WTC11 (cell line): Measurements from ENCODE around the gene LRRC1. TPM values are rescaled to one million over a fixed set of nuclear protein-coding genes. Genes with fewer than 3 reads are reported as not detected.

ENCODE experiments used
- ATAC-seq: fragments of 200-7000 bp; cut with Tn5 transposase; 2 replicates; pipeline ENCODE4 v1.10.0; 2021; ENCODE audit warnings: mild to moderate bottlenecking, moderate library complexity
- CTCF ChIA-PET: fragments of 300-600 bp; sonication (Branson Sonifier 250); formaldehyde crosslinking; loops from one replicate; lab custom pipeline; 2021; ENCODE audit warnings: antibody characterized with exemption; lab: Charles Lee
- POLR2A ChIA-PET: fragments of 350-600 bp; sonication (Branson Sonifier 250); formaldehyde crosslinking; loops from one replicate; lab custom pipeline; 2021; ENCODE audit warnings: antibody characterized with exemption; lab: Charles Lee
- DNase-seq: peaks from one replicate; pipeline ENCODE4 v3.0.0; 2021; ENCODE audit warnings: low spot score
- H3K27ac Mint-ChIP-seq: 2 replicates; pipeline ENCODE4 v1.8.0; 2021; ENCODE audit warnings: mixed read lengths
- H3K27me3 Mint-ChIP-seq: 2 replicates; pipeline ENCODE4 v1.8.0; 2021; ENCODE audit warnings: low read depth, mild to moderate bottlenecking, moderate library complexity, mixed read lengths
- H3K36me3 Mint-ChIP-seq: 2 replicates; pipeline ENCODE4 v1.8.0; 2021; ENCODE audit warnings: mixed read lengths
- H3K4me1 Mint-ChIP-seq: 2 replicates; pipeline ENCODE4 v1.8.0; 2022; ENCODE audit warnings: mixed read lengths
- H3K4me3 Mint-ChIP-seq: 2 replicates; pipeline ENCODE4 v1.8.0; 2021; ENCODE audit warnings: mild to moderate bottlenecking, moderate library complexity, mixed read lengths
- H3K9me3 Mint-ChIP-seq: 2 replicates; pipeline ENCODE4 v1.8.0; 2021; ENCODE audit warnings: mixed read lengths
- ATF1 ChIP-seq: sonication (generic); formaldehyde crosslinking; IDR thresholded peaks from 2 replicates; pipeline ENCODE4 v1.8.1; 2023; ENCODE audit warnings: mild to moderate bottlenecking, moderate library complexity, missing genetic modification reagents
- ATF2 ChIP-seq: sonication (generic); formaldehyde crosslinking; IDR thresholded peaks from 2 replicates; pipeline ENCODE4 v1.8.1; 2022; ENCODE audit warnings: low read depth, missing genetic modification reagents, borderline replicate concordance
- CREB1 ChIP-seq: sonication (generic); formaldehyde crosslinking; IDR thresholded peaks from 2 replicates; pipeline ENCODE4 v1.8.0; 2023; ENCODE audit warnings: mild to moderate bottlenecking, missing genetic modification reagents
- CTCF ChIP-seq: fragments of 200-600 bp; IDR thresholded peaks from 2 replicates; pipeline ENCODE4 v1.8.0; 2022; ENCODE audit warnings: antibody characterized with exemption
- E2F4 ChIP-seq: sonication (generic); formaldehyde crosslinking; IDR thresholded peaks from 2 replicates; pipeline ENCODE4 v1.8.1; 2022; ENCODE audit warnings: low read depth, mild to moderate bottlenecking, moderate library complexity, missing genetic modification reagents, borderline replicate concordance
- E2F5 ChIP-seq: sonication (generic); formaldehyde crosslinking; IDR thresholded peaks from 2 replicates; pipeline ENCODE4 v1.8.1; 2022; ENCODE audit warnings: mild to moderate bottlenecking, moderate library complexity, missing genetic modification reagents
- ERG ChIP-seq: fragments of 250-450 bp; sonication (Bioruptor Pico); IDR thresholded peaks from 2 replicates; pipeline ENCODE4 v1.8.0; 2021; ENCODE audit warnings: mild to moderate bottlenecking
- NR1H2 ChIP-seq: sonication (generic); formaldehyde crosslinking; IDR thresholded peaks from 2 replicates; pipeline ENCODE4 v1.9.0; 2021; ENCODE audit warnings: mild to moderate bottlenecking, moderate library complexity, missing genetic modification reagents
- TEAD1 ChIP-seq: sonication (generic); formaldehyde crosslinking; IDR thresholded peaks from 2 replicates; pipeline ENCODE4 v1.8.0; 2022; ENCODE audit warnings: mild to moderate bottlenecking, missing genetic modification reagents
- TP53 ChIP-seq: sonication (generic); formaldehyde crosslinking; IDR thresholded peaks from 2 replicates; pipeline ENCODE4 v1.8.1; 2023; ENCODE audit warnings: mild to moderate bottlenecking, missing genetic modification reagents
- ZBTB43 ChIP-seq: sonication (generic); formaldehyde crosslinking; IDR thresholded peaks from 2 replicates; pipeline ENCODE4 v1.8.1; 2023; ENCODE audit warnings: mild to moderate bottlenecking, missing genetic modification reagents
- ZNF281 ChIP-seq: sonication (generic); formaldehyde crosslinking; IDR thresholded peaks from 2 replicates; pipeline ENCODE4 v1.8.0; 2023; ENCODE audit warnings: mild to moderate bottlenecking, missing genetic modification reagents
- ZNF416 ChIP-seq: fragments of 250-450 bp; sonication (Bioruptor Pico); IDR thresholded peaks from 2 replicates; pipeline ENCODE4 v1.9.0; 2021; ENCODE audit warnings: mild to moderate bottlenecking, inconsistent platforms
- ZNF671 ChIP-seq: fragments of 250-450 bp; sonication (Bioruptor Pico); IDR thresholded peaks from 2 replicates; pipeline ENCODE4 v1.8.0; 2021; ENCODE audit warnings: mild to moderate bottlenecking
- total RNA-seq: library from RNA; stranded (reverse); gene quantifications from 3 replicates; pipeline ENCODE4 v1.2.3, GENCODE V29; 2021

Gene LRRC1
- total RNA-seq, 1 experiment from 2014 or later = 12.7 TPM

GRCh38 chr6:53833155-53833554, 38.4 kb downstream of the LRRC1 start (continued):
- TF ChIP-seq ZNF281 (CRISPR knock-in tag) = no peak
- TF ChIP-seq ZNF671 (CRISPR knock-in tag) = no peak
- no peak for TF ChIP-seq TP53
- TF ChIP-seq ZBTB43 (CRISPR knock-in tag) = no peak
- TF ChIP-seq CREB1 (CRISPR knock-in tag) = no peak
- no peak for TF ChIP-seq E2F5
- TF ChIP-seq CTCF = no peak

- ATAC-seq (no peak), DNase-seq (no peak)
- TF ChIP-seq NR1H2 (CRISPR knock-in tag) = no peak
- no peak for TF ChIP-seq ZBTB43 (CRISPR knock-in tag)
- TF ChIP-seq ZNF416 (CRISPR knock-in tag) = no peak
- no peak for TF ChIP-seq ATF2
- peaks cover 33% of the 10 kb centered on the region for H3K4me1 Mint-ChIP-seq
- H3K4me3 Mint-ChIP-seq = no peak overlapping the region
- CTCF ChIA-PET = no interaction called here
- H3K27me3 Mint-ChIP-seq = no peaks in the 10 kb centered on the region
- H3K36me3 Mint-ChIP-seq = no peaks in the 10 kb centered on the region
- no peaks in the 10 kb centered on the region for H3K9me3 Mint-ChIP-seq
- POLR2A ChIA-PET = no interaction called here
- no peak overlapping the region; the same call in 1 of the 2 replicates for H3K27ac Mint-ChIP-seq
Measured at GRCh38 chr6:53834132-53834531, 39.3 kb downstream of the LRRC1 start.

- Mint-ChIP-seq H3K4me1 (peaks cover 26% of the 10 kb centered on the region), H3K27me3 (no peaks in the 10 kb centered on the region; the same call in 1 of the 2 replicates), H3K36me3 (peaks cover 8% of the 10 kb centered on the region; the same call in 1 of the 2 replicates), H3K4me3 (no peak overlapping the region), H3K27ac (no peak overlapping the region), H3K9me3 (peaks cover 11% of the 10 kb centered on the region)
- CTCF ChIA-PET = no interaction called here
- POLR2A ChIA-PET = no interaction called here
- no peak for DNase-seq
- ATAC-seq = no peak
- no peak for TF ChIP-seq E2F4 (CRISPR knock-in tag)
- no peak for TF ChIP-seq ZNF281 (CRISPR knock-in tag)
- TF ChIP-seq ZNF416 (CRISPR knock-in tag) = no peak
- no peak for TF ChIP-seq TEAD1
- TF ChIP-seq CREB1 (CRISPR knock-in tag) = no peak
- TF ChIP-seq ERG (CRISPR knock-in tag) = no peak
- no peak for TF ChIP-seq ATF1 (CRISPR knock-in tag)
Measured at GRCh38 chr6:53837865-53838769, 43.3 kb downstream of the LRRC1 start.
